MCF 10A (cell line): ENCODE data around the gene POU4F1. TPM values are rescaled to one million over a fixed set of nuclear protein-coding genes. Genes with fewer than 3 reads are reported as not detected.

Source experiments
- BruUV-seq: library from RNA; stranded (reverse); fragments of 400-500 nt; replicated peaks from 2 replicates; lab custom pipeline; 2021; lab: Mats Ljungman, UMichigan
- CTCF ChIA-PET: fragments of 300-600 bp; sonication (Branson Sonifier 250); formaldehyde crosslinking; extraction: SDS; loops from one replicate; lab custom pipeline; 2021; ENCODE audit warnings: antibody characterized with exemption, inconsistent platforms; lab: Yijun Ruan, JAX
- POLR2A ChIA-PET: fragments of 300-600, 350-650 bp; sonication (Branson Sonifier 250); formaldehyde crosslinking; extraction: SDS; loops from one replicate; lab custom pipeline; 2020; ENCODE audit warnings: antibody characterized with exemption, inconsistent platforms; lab: Yijun Ruan, JAX
- DNase-seq: peaks from one replicate; pipeline ENCODE4 v3.0.0-alpha.2; 2018; ENCODE audit not compliant: unreplicated experiment
- H3K27ac Mint-ChIP-seq: one replicate; pipeline ENCODE4 v1.8.0; 2022; ENCODE audit warnings: mild to moderate bottlenecking, low read depth, mixed read lengths; ENCODE audit not compliant: unreplicated experiment
- H3K27me3 Mint-ChIP-seq: one replicate; pipeline ENCODE4 v1.8.0; 2022; ENCODE audit warnings: mixed read lengths; ENCODE audit not compliant: insufficient read depth, unreplicated experiment
- H3K36me3 Mint-ChIP-seq: one replicate; pipeline ENCODE4 v1.8.0; 2022; ENCODE audit warnings: mild to moderate bottlenecking, moderate library complexity, mixed read lengths; ENCODE audit not compliant: insufficient read depth, unreplicated experiment
- H3K4me1 Mint-ChIP-seq: one replicate; pipeline ENCODE4 v1.8.0; 2022; ENCODE audit warnings: mixed read lengths; ENCODE audit not compliant: insufficient read depth, unreplicated experiment
- H3K4me3 Mint-ChIP-seq: one replicate; pipeline ENCODE4 v1.8.0; 2022; ENCODE audit warnings: mild to moderate bottlenecking, moderate library complexity, mixed read lengths; ENCODE audit not compliant: unreplicated experiment
- H3K9me3 Mint-ChIP-seq: one replicate; pipeline ENCODE4 v1.8.0; 2022; ENCODE audit warnings: mixed read lengths; ENCODE audit not compliant: unreplicated experiment
- CTCF ChIP-seq: fragments of 200-600 bp; IDR thresholded peaks from one replicate; pipeline ENCODE4 v1.8.0; 2022; ENCODE audit warnings: antibody characterized with exemption, mild to moderate bottlenecking; ENCODE audit not compliant: unreplicated experiment
- intact Hi-C: fragments of 100-400 bp; cut with micrococcal nuclease; formaldehyde crosslinking; loops from 2 replicates; pipeline ENCODE4 v1.14.1; 2022
- total RNA-seq: library from RNA; stranded (reverse); gene quantifications from 2 replicates; pipeline ENCODE4 v1.2.3, GENCODE V29; 2022

POU4F1 gene
- total RNA-seq, 1 experiment from 2014 or later = not detected

DNA sequence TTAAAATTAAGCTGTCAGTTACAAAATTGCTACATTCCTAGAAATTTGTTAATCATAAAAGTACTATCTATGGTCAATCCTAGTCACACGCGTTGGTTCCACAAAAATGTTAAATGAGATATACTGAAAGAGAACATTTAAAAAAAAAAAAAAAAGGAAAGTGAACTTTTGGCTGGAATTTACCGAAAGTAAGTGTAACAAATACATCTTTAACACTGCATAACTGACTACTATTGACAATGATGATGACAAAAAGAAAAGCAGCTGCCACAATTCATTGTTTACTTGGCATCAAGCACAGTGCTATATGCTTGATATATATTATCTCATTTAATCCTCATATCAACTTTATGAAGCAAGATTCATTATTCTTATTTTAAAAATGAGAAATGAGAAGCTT is 19.8 kb upstream of the POU4F1 start:
- H3K9me3 Mint-ChIP-seq = no peaks in the 10 kb centered on the region
- H3K27me3 Mint-ChIP-seq = no peaks in the 10 kb centered on the region
- H3K27ac Mint-ChIP-seq = no peak overlapping the region
- no TSS peak for BruUV-seq
- no peak overlapping the region for H3K4me3 Mint-ChIP-seq
- DNase-seq = no peak
- ChIA-PET CTCF (interaction anchor here (0.6 kb wide), 2 partner anchors 18 to 135 kb away, joined by 3 to 4 read pairs; no protein-coding TSS in a partner anchor), POLR2A (no interaction called here)
- intact Hi-C loops = no loop called here
- no peaks in the 10 kb centered on the region for H3K4me1 Mint-ChIP-seq
- no peak for TF ChIP-seq CTCF
- H3K36me3 Mint-ChIP-seq = peaks cover 12% of the 10 kb centered on the region

GRCh38 chr13:78620936-78621470 is 17.7 kb upstream of the POU4F1 start:
- DNase-seq = no peak
- TF ChIP-seq CTCF = no peak
- ChIA-PET CTCF (interaction anchor here (0.6 to 1.2 kb wide), 3 partner anchors 35 to 1641 kb away, joined by 3 read pairs; no protein-coding TSS in a partner anchor), POLR2A (interaction anchor here (1.2 kb wide), 1 partner anchor 12 kb away, joined by 3 read pairs; no protein-coding TSS in a partner anchor)
- Mint-ChIP-seq H3K9me3 (no peaks in the 10 kb centered on the region), H3K36me3 (peaks cover 26% of the 10 kb centered on the region), H3K4me3 (no peak overlapping the region), H3K4me1 (no peaks in the 10 kb centered on the region), H3K27me3 (no peaks in the 10 kb centered on the region), H3K27ac (no peak overlapping the region)
- no TSS peak for BruUV-seq
- intact Hi-C loops = no loop called here

- Mint-ChIP-seq H3K36me3 (peaks cover 32% of the 10 kb centered on the region), H3K27ac (no peak overlapping the region), H3K9me3 (no peaks in the 10 kb centered on the region), H3K27me3 (no peaks in the 10 kb centered on the region), H3K4me3 (no peak overlapping the region), H3K4me1 (no peaks in the 10 kb centered on the region)
- no peak for DNase-seq
- ChIA-PET CTCF (no interaction called here), POLR2A (no interaction called here)
- BruUV-seq = no TSS peak
- TF ChIP-seq CTCF = no peak
- intact Hi-C loops = no loop called here
Measured at GRCh38 chr13:78618411-78618810, 15.1 kb upstream of the POU4F1 start.

GRCh38 chr13:78611040-78611439 is 7.7 kb upstream of the POU4F1 start:
- intact Hi-C loops = no loop called here
- BruUV-seq = TSS peak; percentile 7
- peaks cover 25% of the 10 kb centered on the region for H3K36me3 Mint-ChIP-seq
- peaks cover 11% of the 10 kb centered on the region for H3K27me3 Mint-ChIP-seq
- H3K27ac Mint-ChIP-seq = no peak overlapping the region
- TF ChIP-seq CTCF = no peak
- DNase-seq = no peak
- H3K4me3 Mint-ChIP-seq = no peak overlapping the region
- POLR2A ChIA-PET = no interaction called here
- no peaks in the 10 kb centered on the region for H3K9me3 Mint-ChIP-seq
- peaks cover 9% of the 10 kb centered on the region for H3K4me1 Mint-ChIP-seq
- CTCF ChIA-PET = interaction anchor here (0.7 to 0.9 kb wide), 3 partner anchors 26 to 370 kb away, joined by 3 to 6 read pairs (median 3); no protein-coding TSS in a partner anchor
